Panc1 (cell line): ENCODE data around the gene AVPI1. TPM values are rescaled to one million over a fixed set of nuclear protein-coding genes. Genes with fewer than 3 reads are reported as not detected.

Experiments used
- ATAC-seq: fragments of 200-7000 bp; cut with Tn5 transposase; 2 replicates; pipeline ENCODE4 v1.9.1; 2020; ENCODE audit warnings: mild to moderate bottlenecking, moderate library complexity
- BruUV-seq: library from RNA; stranded (reverse); fragments of 400-500 nt; replicated peaks from 2 replicates; lab custom pipeline; 2021; lab: Mats Ljungman, UMichigan
- CTCF ChIA-PET: fragments of 300-600 bp; sonication (Branson Sonifier 250); formaldehyde crosslinking; loops from one replicate; lab custom pipeline; 2022; ENCODE audit warnings: antibody characterized with exemption; lab: Charles Lee
- POLR2A ChIA-PET: fragments of 300-600 bp; sonication (Branson Sonifier 250); formaldehyde crosslinking; loops from one replicate; lab custom pipeline; 2022; ENCODE audit warnings: antibody characterized with exemption; lab: Charles Lee
- DNase-seq: peaks from one replicate; pipeline ENCODE4 v3.0.0-alpha.2; 2010; ENCODE audit warnings: low read depth, low spot score
- H3K27ac ChIP-seq: 2 replicates; pipeline ENCODE4 v1.5.1; 2011; ENCODE audit warnings: mild to moderate bottlenecking, low read length, inconsistent platforms
- H3K27me3 ChIP-seq: fragments of 200-500 bp; sonication (Bioruptor generic); 2 replicates; pipeline ENCODE4 v1.6.0; 2014; ENCODE audit warnings: low read length, inconsistent platforms; ENCODE audit not compliant: control insufficient read depth, insufficient read depth
- H3K36me3 ChIP-seq: fragments of 200-500 bp; sonication (Bioruptor generic); 2 replicates; pipeline ENCODE4 v1.5.1; 2014; ENCODE audit warnings: inconsistent platforms, mild to moderate bottlenecking, low read length, moderate library complexity; ENCODE audit not compliant: control insufficient read depth, insufficient read depth
- H3K4me1 ChIP-seq: 2 replicates; pipeline ENCODE4 v1.5.1; 2011; ENCODE audit warnings: inconsistent platforms, mild to moderate bottlenecking, low read length, moderate library complexity; ENCODE audit not compliant: control insufficient read depth, insufficient read depth
- H3K4me3 ChIP-seq, 2 experiments: 2 replicates each; pipeline ENCODE4 v1.5.1; 2011 to 2012; ENCODE audit warnings: low read depth in 2 of 2, low read length in 2 of 2, mild to moderate bottlenecking in 2 of 2, inconsistent platforms in 1 of 2, moderate library complexity in 1 of 2
- H3K9me3 ChIP-seq: fragments of 200-500 bp; sonication (Bioruptor generic); 2 replicates; pipeline ENCODE4 v1.5.1; 2014; ENCODE audit warnings: low read depth, mild to moderate bottlenecking, inconsistent platforms, low read length, moderate library complexity; ENCODE audit not compliant: control insufficient read depth, insufficient read depth
- CTCF ChIP-seq: fragments of 450-650 bp; IDR thresholded peaks from 2 replicates; pipeline ENCODE4 v1.5.1; 2017; ENCODE audit warnings: mild to moderate bottlenecking
- POLR2AphosphoS5 ChIP-seq: IDR thresholded peaks from 2 replicates; pipeline ENCODE4 v1.6.1; 2012; ENCODE audit warnings: mild to moderate bottlenecking, low read depth, low read length, moderate library complexity
- REST ChIP-seq, 2 experiments: IDR thresholded peaks; 2 replicates each; pipeline ENCODE4 v1.6.1; 2011 to 2012; ENCODE audit warnings: low read depth in 2 of 2, control low read depth in 1 of 2, low read length in 1 of 2, mild to moderate bottlenecking in 1 of 2, moderate library complexity in 1 of 2; ENCODE audit not compliant: insufficient read depth in 1 of 2
- SIN3A ChIP-seq: IDR thresholded peaks from 2 replicates; pipeline ENCODE4 v1.6.1; 2012; ENCODE audit warnings: low read depth, mild to moderate bottlenecking, low read length, moderate library complexity, borderline replicate concordance; ENCODE audit not compliant: insufficient read depth
- TCF7L2 ChIP-seq: IDR thresholded peaks from 2 replicates; pipeline ENCODE4 v1.6.1; 2011; ENCODE audit warnings: mild to moderate bottlenecking, low read depth, low read length, inconsistent platforms
- in situ Hi-C: cut with HindIII; loops from 2 replicates; pipeline ENCODE4 v1.10.0; 2016; ENCODE audit warnings: low sequenced_read_pairs, low pct_unique_long_range_greater_than_20kb
- intact Hi-C: fragments of 100-400 bp; cut with micrococcal nuclease; formaldehyde crosslinking; loops from one replicate; pipeline ENCODE4 v1.10.0; 2022; ENCODE audit not compliant: unreplicated experiment
- total RNA-seq: library from RNA; stranded (reverse); gene quantifications from one replicate; pipeline ENCODE4 v1.2.1, GENCODE V29; 2021; ENCODE audit not compliant: unreplicated experiment

The AVPI1 gene
- total RNA-seq, 1 experiment from 2014 or later = 8.0 TPM

- TF ChIP-seq TCF7L2 (no peak), SIN3A (no peak), REST (IDR thresholded peaks at IDR 0.05; ENCODE audit: insufficient read depth in 1 of 2, low read depth in 2 of 2, low read length in 1 of 2) (no peak), POLR2AphosphoS5 (no peak), CTCF (no peak)
- H3K36me3 ChIP-seq = 0 out of 2 replicates have a peak, but pooled peaks cover 4% of the 10 kb centered on the region
- H3K27ac ChIP-seq = no peak overlapping the region
- no peak for ATAC-seq
- ChIA-PET CTCF (interaction anchor here (0.6 kb wide), 1 partner anchor 315 kb away, joined by 3 read pairs; no protein-coding TSS in a partner anchor), POLR2A (no interaction called here)
- no peak for DNase-seq
- peaks cover 17% of the 10 kb centered on the region for H3K4me1 ChIP-seq
- intact Hi-C loops (no loop called here), in situ Hi-C loops (no loop called here)
- no peaks in the 10 kb centered on the region for H3K27me3 ChIP-seq
- H3K9me3 ChIP-seq = no peaks in the 10 kb centered on the region
- H3K4me3 ChIP-seq = no peak overlapping the region
- no TSS peak for BruUV-seq
These were observed 32.6 kb upstream of the AVPI1 start for GRCh38 chr10:97719602-97720001.

GRCh38 chr10:97718659-97719142, 31.7 kb upstream of the AVPI1 start:
- intact Hi-C loops (no loop called here), in situ Hi-C loops (no loop called here)
- Histone ChIP-seq H3K36me3 (0 out of 2 replicates have a peak, but pooled peaks cover 4% of the 10 kb centered on the region), H3K27ac (no peak overlapping the region), H3K4me3 (no peak overlapping the region), H3K4me1 (peaks cover 17% of the 10 kb centered on the region), H3K27me3 (no peaks in the 10 kb centered on the region), H3K9me3 (no peaks in the 10 kb centered on the region)
- POLR2A ChIA-PET = no interaction called here
- no TSS peak for BruUV-seq
- TF ChIP-seq POLR2AphosphoS5 (no peak), CTCF (no peak), REST (IDR thresholded peaks at IDR 0.05; ENCODE audit: insufficient read depth in 1 of 2, low read depth in 2 of 2, low read length in 1 of 2) (no peak), TCF7L2 (no peak), SIN3A (no peak)
- CTCF ChIA-PET = interaction anchor here (0.6 kb wide), 1 partner anchor 314 kb away, joined by 3 read pairs; no protein-coding TSS in a partner anchor
- DNase-seq = no peak
- no peak for ATAC-seq
